IPS DF 6.9 (cell line): Measurements from ENCODE around the gene CDK19.

Source experiments
- DNase-seq: peaks from one replicate; pipeline ENCODE4 v3.0.0-alpha.2; 2013; ENCODE audit warnings: low read depth, low spot score
- H3K27ac ChIP-seq: one replicate; pipeline ENCODE4 v1.5.1; 2013; ENCODE audit warnings: low read length, control low read depth
- H3K27me3 ChIP-seq: 2 replicates; pipeline ENCODE4 v1.6.1; 2013; ENCODE audit warnings: mild to moderate bottlenecking, low read length; ENCODE audit not compliant: control insufficient read depth, insufficient read depth
- H3K36me3 ChIP-seq: 2 replicates; pipeline ENCODE4 v1.6.1; 2013; ENCODE audit warnings: low read length; ENCODE audit not compliant: control insufficient read depth, insufficient read depth
- H3K4me1 ChIP-seq: 2 replicates; pipeline ENCODE4 v1.6.1; 2013; ENCODE audit warnings: low read length; ENCODE audit not compliant: control insufficient read depth, insufficient read depth
- H3K4me3 ChIP-seq: 2 replicates; pipeline ENCODE4 v1.5.1; 2013; ENCODE audit warnings: mild to moderate bottlenecking, low read length
- H3K9me3 ChIP-seq: 2 replicates; pipeline ENCODE4 v1.6.1; 2013; ENCODE audit warnings: low read length, inconsistent platforms; ENCODE audit not compliant: control insufficient read depth, insufficient read depth
- whole genome bisulfite sequencing: extraction: QIAGEN DNeasy Blood & Tissue Kit; methylation state at CpG from one replicate; pipeline ENCODE4 v1.1.7; 2013; ENCODE audit warnings: mixed read lengths, missing lambda C conversion rate; ENCODE audit not compliant: insufficient read length, insufficient coverage; 5-methylcytosine and 5-hydroxymethylcytosine counted together

CDK19 gene

GRCh38 chr6:110815411-110816409 is at the start of gene CDK19:
TSS of gene CDK19 (minus strand) at chr6:110815469. CDS start at chr6:110815136, 333 bp downstream.
- no peaks in the 10 kb centered on the region for H3K4me1 ChIP-seq
- DNase-seq, result peak; percentile 97
- WGBS, result no CpG with 5 or more reads among the region's 48 CpGs

GRCh38 chr6:110864824-110865223 is 49.6 kb upstream of the CDK19 start:
- no peaks in the 10 kb centered on the region for H3K27me3 ChIP-seq
- WGBS, result no CpG with 5 or more reads among the region's 2 CpGs
- H3K36me3 ChIP-seq, result no peaks in the 10 kb centered on the region
- H3K9me3 ChIP-seq, result no peaks in the 10 kb centered on the region
- no peak overlapping the region for H3K4me3 ChIP-seq
- no peak overlapping the region for H3K27ac ChIP-seq
- no peaks in the 10 kb centered on the region; the same call in 1 of the 2 replicates for H3K4me1 ChIP-seq
- no peak for DNase-seq

More at GRCh38 chr6:110815411-110816409, at the start of gene CDK19:
- Histone ChIP-seq H3K36me3 (no peaks in the 10 kb centered on the region), H3K27me3 (no peaks in the 10 kb centered on the region), H3K9me3 (no peaks in the 10 kb centered on the region), H3K27ac (no peak within 1 kb of the TSS), H3K4me3 (peak within 1 kb of the TSS; percentile 74)

- H3K9me3 ChIP-seq, result no peaks in the 10 kb centered on the region
- H3K36me3 ChIP-seq, result no peaks in the 10 kb centered on the region
- H3K27me3 ChIP-seq, result no peaks in the 10 kb centered on the region
- no peaks in the 10 kb centered on the region for H3K4me1 ChIP-seq
- DNase-seq, result no peak
- no CpG with 5 or more reads among the region's 12 CpGs for WGBS
- H3K4me3 ChIP-seq, result no peak overlapping the region
- H3K27ac ChIP-seq, result no peak overlapping the region
Observed at GRCh38 chr6:110859335-110859792, 44.1 kb upstream of the CDK19 start.

GRCh38 chr6:110858562-110859214 is 43.4 kb upstream of the CDK19 start:
- H3K9me3 ChIP-seq, result no peaks in the 10 kb centered on the region
- no peak overlapping the region for H3K4me3 ChIP-seq
- WGBS, result no CpG with 5 or more reads among the region's 31 CpGs
- no peaks in the 10 kb centered on the region for H3K36me3 ChIP-seq
- no peaks in the 10 kb centered on the region for H3K27me3 ChIP-seq
- H3K4me1 ChIP-seq, result no peaks in the 10 kb centered on the region
- DNase-seq, result no peak
- H3K27ac ChIP-seq, result no peak overlapping the region

GRCh38 chr6:110858016-110858415 is 42.7 kb upstream of the CDK19 start:
- H3K27ac ChIP-seq, result no peak overlapping the region
- no peaks in the 10 kb centered on the region for H3K9me3 ChIP-seq
- DNase-seq, result no peak
- H3K36me3 ChIP-seq, result no peaks in the 10 kb centered on the region
- no peaks in the 10 kb centered on the region for H3K4me1 ChIP-seq
- no peaks in the 10 kb centered on the region for H3K27me3 ChIP-seq
- WGBS, result no CpG with 5 or more reads among the region's 21 CpGs
- no peak overlapping the region for H3K4me3 ChIP-seq

- no peaks in the 10 kb centered on the region for H3K9me3 ChIP-seq
- no peak overlapping the region for H3K27ac ChIP-seq
- no CpG with 5 or more reads among the region's 3 CpGs for WGBS
- H3K27me3 ChIP-seq, result no peaks in the 10 kb centered on the region
- H3K36me3 ChIP-seq, result no peaks in the 10 kb centered on the region
- no peak overlapping the region for H3K4me3 ChIP-seq
- DNase-seq, result no peak
- H3K4me1 ChIP-seq, result no peaks in the 10 kb centered on the region
Observed at GRCh38 chr6:110856296-110856695, 41.0 kb upstream of the CDK19 start.

- Histone ChIP-seq H3K27me3 (no peaks in the 10 kb centered on the region), H3K9me3 (no peaks in the 10 kb centered on the region), H3K36me3 (no peaks in the 10 kb centered on the region), H3K4me3 (no peak overlapping the region), H3K27ac (no peak overlapping the region), H3K4me1 (no peaks in the 10 kb centered on the region)
- no peak for DNase-seq
- no CpG with 5 or more reads among the region's 5 CpGs for WGBS
Observed at GRCh38 chr6:110853754-110854477, 38.6 kb upstream of the CDK19 start.

GRCh38 chr6:110852773-110853172 is 37.5 kb upstream of the CDK19 start:
- no peaks in the 10 kb centered on the region for H3K36me3 ChIP-seq

GRCh38 chr6:110849781-110850180 is 34.5 kb upstream of the CDK19 start:
- H3K4me3 ChIP-seq, result no peak overlapping the region
- H3K27me3 ChIP-seq, result no peaks in the 10 kb centered on the region
- H3K36me3 ChIP-seq, result no peaks in the 10 kb centered on the region
- no peak for DNase-seq
- 100% methylated on average over 2 of the region's 4 CpGs for WGBS
- no peak overlapping the region for H3K27ac ChIP-seq
- H3K9me3 ChIP-seq, result no peaks in the 10 kb centered on the region
- no peaks in the 10 kb centered on the region for H3K4me1 ChIP-seq

More at GRCh38 chr6:110852773-110853172, 37.5 kb upstream of the CDK19 start:
- no peak for DNase-seq
- no peak overlapping the region for H3K27ac ChIP-seq
- no peaks in the 10 kb centered on the region for H3K27me3 ChIP-seq
- WGBS, result no CpG with 5 or more reads among the region's 2 CpGs
- H3K4me1 ChIP-seq, result no peaks in the 10 kb centered on the region
- no peaks in the 10 kb centered on the region for H3K9me3 ChIP-seq
- H3K4me3 ChIP-seq, result no peak overlapping the region

GRCh38 chr6:110841266-110841665 is 26.0 kb upstream of the CDK19 start:
- no peaks in the 10 kb centered on the region for H3K9me3 ChIP-seq
- H3K27ac ChIP-seq, result no peak overlapping the region
- H3K36me3 ChIP-seq, result no peaks in the 10 kb centered on the region
- no peaks in the 10 kb centered on the region for H3K27me3 ChIP-seq
- DNase-seq, result no peak
- no CpG with 5 or more reads among the region's 6 CpGs for WGBS
- no peak overlapping the region for H3K4me3 ChIP-seq
- no peaks in the 10 kb centered on the region for H3K4me1 ChIP-seq
